ENCODE data around the gene GDPD4.
"Not testable (repeated sequence)": the region's sequence is repeated elsewhere in the genome, so short reads cannot be mapped to it uniquely, and the experiment has no call there.

GDPD4 gene
- 0 reads per million in 2 donors for total RNA-seq

GRCh38 chr11:77301510-77301909 lies at the start of gene GDPD4:
GDPD4 (minus strand) TSS chr11:77301686; CDS start chr11:77285137, 16,549 bp downstream.
- DNase-seq: no peak

- no peak for DNase-seq
Measured at GRCh38 chr11:77347948-77348347, 46.5 kb upstream of the GDPD4 start.

DNA sequence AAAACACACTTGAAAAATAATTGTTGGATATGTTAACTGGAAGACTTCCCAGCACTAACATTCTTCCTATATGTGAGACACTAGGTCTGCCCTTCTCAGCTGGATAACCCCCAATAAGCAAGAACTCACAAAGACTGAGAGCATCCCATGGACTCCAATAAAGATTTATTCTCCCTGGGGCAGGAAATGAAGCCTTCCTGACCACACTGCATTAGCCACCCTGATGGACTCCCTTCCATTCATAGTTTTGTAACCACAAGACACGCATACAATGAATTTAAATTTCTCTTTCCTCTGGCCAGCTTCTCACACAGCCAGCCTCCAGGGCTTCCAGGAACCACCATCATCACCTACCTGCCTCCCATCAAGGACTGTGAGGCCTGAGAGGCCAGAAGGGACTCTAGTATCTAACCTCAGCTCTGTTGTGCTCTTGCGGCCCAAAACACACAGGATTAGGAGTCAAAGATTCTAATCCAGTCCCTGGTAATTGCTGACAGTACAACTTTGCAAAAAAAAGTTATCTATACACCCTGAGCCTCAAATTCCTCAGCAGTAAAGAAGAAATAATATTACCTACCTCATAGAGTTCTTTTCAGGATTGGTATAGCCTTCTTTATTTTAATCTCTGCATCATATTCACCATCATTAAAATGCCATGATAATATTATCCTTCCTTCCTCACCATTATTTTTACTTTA lies 45.6 kb upstream of the GDPD4 start:
- DNase-seq: no peak

GRCh38 chr11:77345621-77346020 lies 44.1 kb upstream of the GDPD4 start:
- DNase-seq: no peak

DNA sequence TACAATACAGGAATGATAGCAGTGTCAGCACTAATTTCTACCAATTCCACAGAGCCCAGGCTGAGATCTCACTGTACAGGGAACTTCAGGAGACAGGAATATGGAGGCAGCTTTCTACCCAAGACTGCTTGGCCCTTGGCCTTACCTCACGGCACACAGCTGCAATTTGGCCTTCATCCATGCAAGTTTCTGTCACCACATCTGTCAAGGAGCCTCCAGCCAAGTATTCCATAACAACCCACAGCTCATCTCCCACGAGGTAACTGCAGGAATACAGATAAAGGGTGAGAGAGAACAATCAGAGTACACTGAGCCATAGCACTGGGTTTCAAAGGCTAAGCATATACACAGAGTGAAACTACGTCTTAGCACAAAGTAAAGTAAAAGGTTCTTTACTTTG lies 39.0 kb upstream of the GDPD4 start:
- no peak for DNase-seq

DNA sequence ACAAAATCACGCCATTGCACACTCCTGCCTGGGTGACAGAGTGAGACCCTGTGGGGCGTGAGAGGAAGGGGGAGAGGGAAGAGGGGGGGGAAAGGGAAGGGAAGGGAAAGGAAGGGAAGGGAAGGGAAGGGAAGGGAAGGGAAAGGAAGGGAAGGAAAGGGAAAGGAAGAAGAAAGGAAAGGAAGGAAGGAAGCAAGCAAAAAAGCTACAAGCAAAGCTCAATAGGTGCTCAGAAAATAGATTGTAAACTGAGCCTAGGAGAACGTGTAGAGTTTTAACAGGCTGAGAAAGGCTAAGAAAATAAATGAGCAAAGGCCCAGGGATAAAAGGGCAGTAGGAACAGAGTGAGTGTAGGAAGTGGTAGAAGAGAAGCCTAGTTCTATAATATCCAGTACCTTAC lies 30.8 kb upstream of the GDPD4 start:
- DNase-seq: no peak

DNA sequence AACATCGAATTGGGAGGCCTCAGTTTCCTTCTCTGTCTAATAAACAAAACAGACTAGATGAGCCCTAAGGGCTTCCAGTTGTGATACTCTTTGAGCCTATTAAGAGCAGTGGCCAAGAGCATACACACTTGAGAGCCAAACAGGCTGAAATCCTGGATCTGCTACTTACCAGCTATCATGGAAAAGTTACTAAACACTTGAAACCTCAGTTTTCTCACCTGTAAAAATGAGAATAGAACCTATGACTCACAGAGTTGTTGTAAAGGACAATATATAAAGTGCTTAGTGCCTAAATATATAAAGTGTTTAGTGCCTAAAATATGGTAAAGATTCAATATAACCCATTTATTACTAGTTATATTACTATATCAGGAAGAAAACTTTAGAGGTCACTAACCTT lies 23.7 kb upstream of the GDPD4 start:
- no peak for DNase-seq

DNA sequence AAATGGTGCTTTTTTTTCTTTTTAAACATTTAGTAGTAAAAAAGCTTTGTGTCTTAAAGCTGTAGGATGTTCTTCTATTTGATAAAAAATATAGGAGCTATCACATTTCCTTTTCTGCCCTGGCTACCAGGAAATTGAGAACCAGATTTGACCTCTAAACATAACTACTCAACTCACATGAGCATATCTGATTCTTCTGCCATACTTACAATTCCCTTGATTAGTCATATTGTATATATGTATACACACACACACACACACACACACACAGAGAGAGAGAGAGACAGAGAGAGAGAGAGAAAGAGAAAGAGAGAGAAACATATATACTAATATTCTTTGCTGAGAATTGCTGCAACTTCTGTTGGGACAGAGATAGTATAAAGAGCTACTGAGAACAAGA lies 23.0 kb upstream of the GDPD4 start:
- DNase-seq: no peak

DNA sequence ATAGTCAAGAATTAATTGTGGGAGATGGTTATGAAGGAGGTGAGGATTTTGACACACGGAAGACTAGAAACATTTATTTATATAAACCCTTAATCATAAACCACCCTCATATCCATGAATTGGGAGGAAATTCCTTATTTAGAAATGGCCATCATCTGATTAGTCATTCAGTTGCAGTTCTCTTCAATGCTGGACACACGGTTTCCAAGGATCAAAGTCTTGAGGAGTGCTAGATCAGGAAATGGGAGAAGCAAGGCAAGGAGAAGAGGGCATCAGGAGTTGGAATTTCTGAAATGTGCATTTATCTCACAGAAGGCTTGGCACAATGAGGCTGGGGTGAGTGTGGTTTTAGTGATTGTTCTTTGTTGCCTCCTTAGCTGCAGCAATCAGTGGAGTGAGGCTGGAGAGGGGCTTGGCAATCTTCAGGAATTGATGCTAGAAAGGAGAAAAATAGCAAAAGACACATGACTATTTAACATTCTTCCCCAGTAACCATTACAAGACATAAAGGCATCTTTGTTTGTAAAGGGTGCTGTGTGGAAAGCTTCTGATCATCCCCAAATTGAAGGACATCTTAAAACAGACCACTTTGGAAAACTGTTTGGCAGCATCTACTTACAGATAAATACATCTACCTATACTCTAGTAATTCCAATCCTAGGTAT lies 21.6 kb upstream of the GDPD4 start:
- DNase-seq: no peak

DNA sequence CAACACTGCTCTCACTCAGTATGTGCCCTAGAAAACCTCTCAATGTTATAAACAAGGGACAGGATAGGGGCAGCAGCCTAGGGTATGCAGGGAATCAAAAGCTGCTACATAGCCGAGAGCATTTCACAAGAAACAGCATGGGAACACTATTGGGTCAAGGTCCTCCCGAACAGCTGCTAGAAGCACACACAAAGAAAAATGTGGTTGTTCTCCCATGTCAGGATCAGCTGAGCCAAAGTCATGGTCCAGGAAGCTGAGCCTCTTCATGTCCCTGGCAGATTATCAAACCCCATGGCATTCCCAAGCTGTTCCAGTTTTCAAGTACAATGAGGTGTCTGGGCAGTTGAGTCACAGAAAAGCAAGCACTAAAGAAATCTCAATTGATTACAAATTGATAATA lies 21.0 kb upstream of the GDPD4 start:
- DNase-seq: no peak

- no peak for DNase-seq
Measured at GRCh38 chr11:77320351-77320750, 18.9 kb upstream of the GDPD4 start.

GRCh38 chr11:77318600-77318999 lies 17.1 kb upstream of the GDPD4 start:
- no peak for DNase-seq

DNA sequence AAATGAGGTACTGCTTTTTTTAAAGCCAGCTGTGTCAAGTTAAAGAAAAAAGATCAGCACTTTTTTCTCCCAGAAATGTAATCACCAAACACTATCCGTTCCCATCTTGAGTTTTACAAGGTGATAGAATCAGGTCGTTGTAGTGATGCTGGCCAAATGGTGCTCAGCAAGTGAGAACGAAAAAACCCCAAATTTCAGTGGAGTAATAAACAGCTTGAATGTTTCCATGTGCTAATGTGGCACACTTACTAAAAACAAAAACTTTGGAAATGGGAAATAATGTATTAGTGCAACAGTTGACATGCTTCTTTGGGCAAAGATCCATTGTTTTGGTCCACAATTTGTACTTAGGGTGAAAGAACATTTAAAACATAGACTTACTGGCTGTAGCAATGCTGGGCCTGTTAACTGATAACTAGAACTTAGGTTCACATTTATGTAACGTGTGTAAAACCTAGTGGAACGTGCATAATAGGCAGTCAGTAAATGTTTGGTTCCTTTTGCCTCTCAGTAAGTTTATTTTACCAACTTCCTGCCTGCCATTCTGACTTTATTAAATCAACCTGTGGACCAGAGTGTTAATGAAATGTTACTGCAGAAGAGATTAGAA lies 15.4 kb upstream of the GDPD4 start:
- no peak for DNase-seq

GRCh38 chr11:77312107-77312506 lies 10.6 kb upstream of the GDPD4 start:
- no peak for DNase-seq

GRCh38 chr11:77311701-77312100 lies 10.2 kb upstream of the GDPD4 start:
- DNase-seq: no peak

- no peak for DNase-seq
Measured at GRCh38 chr11:77310721-77311120, 9.2 kb upstream of the GDPD4 start.

DNA sequence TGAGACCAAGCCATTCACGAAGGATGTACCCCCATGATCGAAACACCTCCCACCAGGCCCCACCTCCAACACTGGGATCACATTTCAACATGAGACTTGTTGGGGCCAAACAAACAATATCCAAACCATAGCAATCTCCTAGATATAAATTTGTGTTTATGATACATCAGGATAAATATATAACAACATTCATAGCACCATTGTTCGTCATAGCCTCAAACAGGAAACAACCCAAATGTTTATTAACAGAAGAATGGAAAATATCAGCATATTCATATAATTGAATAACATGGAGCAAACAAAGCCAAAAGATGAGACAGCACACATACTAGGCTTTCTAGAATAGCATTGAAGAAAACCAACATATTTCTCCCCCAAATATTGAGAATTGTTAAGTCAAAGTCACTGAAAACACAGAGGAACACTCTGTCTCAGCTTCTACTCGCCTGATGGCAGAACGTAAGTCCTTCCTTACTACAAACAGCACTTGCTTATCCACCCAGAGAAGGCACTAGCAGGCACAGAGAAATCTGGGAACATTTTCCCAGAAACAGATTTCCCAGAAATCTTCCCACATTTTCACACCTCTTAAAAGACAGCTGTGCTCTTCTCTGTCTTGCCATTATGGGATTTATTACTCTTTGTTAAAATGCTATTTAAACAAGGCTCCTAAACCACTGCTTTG lies 8.1 kb upstream of the GDPD4 start:
- no peak for DNase-seq

GRCh38 chr11:77308838-77309237 lies 7.4 kb upstream of the GDPD4 start:
- no peak for DNase-seq

DNA sequence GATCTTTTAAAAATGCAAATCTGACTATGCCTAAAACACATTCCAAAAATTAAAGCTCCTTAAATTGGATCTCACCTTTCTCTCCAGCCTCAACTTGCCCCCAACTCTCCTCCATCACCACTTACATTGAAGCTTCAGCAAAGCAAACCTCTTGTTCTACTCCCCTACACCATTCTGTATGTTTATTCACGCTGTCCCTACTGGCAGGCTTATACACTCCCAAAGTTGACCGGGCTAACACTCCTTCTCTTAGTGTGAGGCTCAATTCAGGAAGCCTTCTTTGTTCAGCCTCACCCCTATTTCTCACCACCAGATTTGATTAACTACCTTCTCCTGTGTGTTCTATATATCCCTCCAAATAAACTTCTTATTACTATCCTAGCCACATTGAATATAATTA lies 1.8 kb upstream of the GDPD4 start:
- DNase-seq: no peak

- DNase-seq: no peak
Measured at GRCh38 chr11:77302752-77303151, 1.3 kb upstream of the GDPD4 start.

GRCh38 chr11:77300695-77301094 lies 791 bp downstream of the GDPD4 start:
- DNase-seq: no peak

GRCh38 chr11:77300028-77300427 lies 1.5 kb downstream of the GDPD4 start:
- DNase-seq: not testable (repeated sequence)

- no peak for DNase-seq
Measured at GRCh38 chr11:77299528-77299993, 1.9 kb downstream of the GDPD4 start.

All from T-helper 2 cell (primary cell).